ENCODE measurements around the gene SLC25A11. TPM values are rescaled to one million over a fixed set of nuclear protein-coding genes. Genes with fewer than 3 reads are reported as not detected.

Gene SLC25A11
- total and polyA plus RNA-seq, 4 donors = 34.8 to 72.1 (median 54.2) TPM

GRCh38 chr17:4939546-4939795 lies 375 bp downstream of the SLC25A11 start:
- ATAC-seq (ENCODE audit: insufficient read depth, low FRiP score) (no peak), DNase-seq (no peak)
- WGBS, 2 donors = 0 to 1% methylated on average over 16 of the region's 16 CpGs
- no peaks in the 10 kb centered on the region for H3K27me3 ChIP-seq (ENCODE audit: control insufficient read depth in 3 of 3, insufficient read depth in 3 of 3, low read length in 2 of 3)
- peaks cover 5 to 26% (median 23%) of the 10 kb centered on the region in 4 donors for H3K36me3 ChIP-seq (ENCODE audit: control insufficient read depth in 4 of 4, insufficient read depth in 4 of 4, low read length in 4 of 4)
- H3K4me3 ChIP-seq = peak overlapping the region; percentile 77
- peak overlapping the region; percentile 65 to 80 for H3K9ac ChIP-seq (ENCODE audit: insufficient read depth in 1 of 2, low read length in 2 of 2)
- peak overlapping the region; percentile 90 to 94 for H3K27ac ChIP-seq (ENCODE audit: low read depth in 1 of 2, low read length in 1 of 2)
- peaks cover 0 to 27% (median 13%) of the 10 kb centered on the region in 5 donors for H3K4me1 ChIP-seq (ENCODE audit: control insufficient read depth in 5 of 5, insufficient read depth in 5 of 5, low read length in 5 of 5)
- TF ChIP-seq CTCF (IDR thresholded peaks at IDR 0.05; ENCODE audit: control extremely low read depth, extremely low read depth) = no peak
- no peaks in the 10 kb centered on the region for H3K9me3 ChIP-seq (ENCODE audit: control insufficient read depth in 4 of 4, insufficient read depth in 3 of 4, low read length in 3 of 4)

- H3K4me3 ChIP-seq = peak overlapping the region; percentile 77
- no peaks in the 10 kb centered on the region for H3K27me3 ChIP-seq (ENCODE audit: control insufficient read depth in 3 of 3, insufficient read depth in 3 of 3, low read length in 2 of 3)
- 54 to 68% methylated on average over 19 of the region's 19 CpGs for WGBS, 2 donors
- peak overlapping the region; percentile 90 to 94 for H3K27ac ChIP-seq (ENCODE audit: low read depth in 1 of 2, low read length in 1 of 2)
- DNase-seq = no peak
- ATAC-seq (ENCODE audit: insufficient read depth, low FRiP score) = no peak
- peak overlapping the region; percentile 65 to 80 for H3K9ac ChIP-seq (ENCODE audit: insufficient read depth in 1 of 2, low read length in 2 of 2)
- H3K36me3 ChIP-seq (ENCODE audit: control insufficient read depth in 4 of 4, insufficient read depth in 4 of 4, low read length in 4 of 4) = peaks cover 5 to 25% (median 20%) of the 10 kb centered on the region in 4 donors
- no peaks in the 10 kb centered on the region for H3K9me3 ChIP-seq (ENCODE audit: control insufficient read depth in 4 of 4, insufficient read depth in 3 of 4, low read length in 3 of 4)
- TF ChIP-seq CTCF (IDR thresholded peaks at IDR 0.05; ENCODE audit: control extremely low read depth, extremely low read depth) = no peak
- peaks cover 3 to 33% (median 13%) of the 10 kb centered on the region in 5 donors for H3K4me1 ChIP-seq (ENCODE audit: control insufficient read depth in 5 of 5, insufficient read depth in 5 of 5, low read length in 5 of 5)
Measured at GRCh38 chr17:4938688-4939545, 929 bp downstream of the SLC25A11 start.

GRCh38 chr17:4938069-4938491 lies 1.8 kb downstream of the SLC25A11 start:
- Histone ChIP-seq H3K4me1 (ENCODE audit: control insufficient read depth in 5 of 5, insufficient read depth in 5 of 5, low read length in 5 of 5) (peaks cover 4 to 34% (median 13%) of the 10 kb centered on the region in 5 donors), H3K9ac (ENCODE audit: insufficient read depth in 1 of 2, low read length in 2 of 2) (no peak overlapping the region), H3K9me3 (ENCODE audit: control insufficient read depth in 4 of 4, insufficient read depth in 3 of 4, low read length in 3 of 4) (no peaks in the 10 kb centered on the region), H3K4me3 (no peak overlapping the region), H3K36me3 (ENCODE audit: control insufficient read depth in 4 of 4, insufficient read depth in 4 of 4, low read length in 4 of 4) (peaks cover 5 to 20% (median 16%) of the 10 kb centered on the region in 4 donors), H3K27ac (ENCODE audit: low read depth in 1 of 2, low read length in 1 of 2) (peak overlapping the region in 1 of 2 donors; percentile 47), H3K27me3 (ENCODE audit: control insufficient read depth in 3 of 3, insufficient read depth in 3 of 3, low read length in 2 of 3) (no peaks in the 10 kb centered on the region)
- ATAC-seq (ENCODE audit: insufficient read depth, low FRiP score) = no peak
- TF ChIP-seq CTCF (IDR thresholded peaks at IDR 0.05; ENCODE audit: control extremely low read depth, extremely low read depth) = no peak
- 92 to 97% methylated on average over 11 of the region's 11 CpGs for WGBS, 2 donors
- no peak for DNase-seq

Data from lung (tissue), 12 donors.